DOHH2 (cell line): ENCODE data around the gene KRTAP1-3.

ENCODE experiments used
- CTCF ChIP-seq: fragments of 200-600 bp; sonication (generic); IDR thresholded peaks from one replicate; pipeline ENCODE4 v1.5.1; 2014; ENCODE audit warnings: antibody characterized with exemption, mild to moderate bottlenecking, low read depth, low read length; ENCODE audit not compliant: poor library complexity, severe bottlenecking
- EZH2phosphoT487 ChIP-seq: fragments of 200-600 bp; sonication (generic); IDR thresholded peaks from 2 replicates; pipeline ENCODE4 v1.6.1; 2017; ENCODE audit warnings: borderline replicate concordance, mild to moderate bottlenecking, antibody characterized with exemption, low read length, moderate library complexity, mixed read lengths

DNA sequence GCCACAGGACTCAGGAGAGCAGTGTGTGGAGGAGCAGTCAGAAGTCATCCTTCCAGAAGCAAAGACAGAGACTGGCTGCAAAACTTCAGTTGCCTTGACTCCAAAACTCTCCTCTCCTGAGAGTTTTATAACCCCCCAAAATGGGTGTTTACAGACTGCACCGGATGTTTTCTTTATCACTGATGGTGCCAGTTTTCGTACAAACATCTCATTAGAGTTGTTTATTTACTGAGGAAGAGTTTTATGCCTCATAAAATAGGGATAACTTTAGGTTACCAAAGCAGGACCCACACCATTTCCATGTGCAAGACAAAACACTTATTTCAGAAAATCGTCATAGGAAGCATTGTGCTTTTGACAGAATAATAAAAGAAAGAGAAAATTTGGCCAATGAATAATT is 50.4 kb downstream of the KRTAP1-3 start, which contains the start of gene KRT40:
- no peak for TF ChIP-seq CTCF
- TF ChIP-seq EZH2phosphoT487, result no peak
